PC-9 (cell line): ENCODE measurements around the gene LIMCH1.

Source experiments
- EZH2 ChIP-seq: fragments of 200-600 bp; sonication (generic); IDR thresholded peaks from 2 replicates; pipeline ENCODE4 v1.8.0; 2017; ENCODE audit warnings: antibody characterized with exemption, low read depth
- TF ChIP-seq, protein P1 (sequence below): fragments of 200-600 bp; sonication (generic); conservative IDR thresholded peaks from 2 replicates; pipeline ENCODE4 v1.6.1; 2017; ENCODE audit warnings: mixed run types, antibody characterized with exemption, mild to moderate bottlenecking, moderate library complexity

DNA sequence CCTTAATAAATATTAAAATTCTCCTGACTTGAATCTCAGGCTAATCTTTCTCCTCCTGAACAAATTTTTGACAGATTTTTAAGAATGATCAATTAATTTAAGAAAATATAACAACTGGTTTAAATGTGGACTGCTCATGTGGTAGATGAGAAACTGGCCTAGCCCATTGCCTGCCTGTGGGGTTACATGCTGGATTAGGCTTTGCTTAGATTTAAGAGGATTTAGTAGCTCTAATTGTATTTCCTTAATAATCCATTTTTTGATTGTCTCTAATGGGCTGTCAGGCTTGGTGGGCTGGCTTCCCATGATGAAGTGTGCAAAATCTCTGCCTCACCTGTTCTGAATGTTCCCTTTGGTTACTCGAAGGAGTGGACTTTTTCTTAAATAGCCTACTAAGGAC is 27.8 kb upstream of the LIMCH1 start:
- TF ChIP-seq EZH2, result no peak
- TF ChIP-seq, protein P1, sequence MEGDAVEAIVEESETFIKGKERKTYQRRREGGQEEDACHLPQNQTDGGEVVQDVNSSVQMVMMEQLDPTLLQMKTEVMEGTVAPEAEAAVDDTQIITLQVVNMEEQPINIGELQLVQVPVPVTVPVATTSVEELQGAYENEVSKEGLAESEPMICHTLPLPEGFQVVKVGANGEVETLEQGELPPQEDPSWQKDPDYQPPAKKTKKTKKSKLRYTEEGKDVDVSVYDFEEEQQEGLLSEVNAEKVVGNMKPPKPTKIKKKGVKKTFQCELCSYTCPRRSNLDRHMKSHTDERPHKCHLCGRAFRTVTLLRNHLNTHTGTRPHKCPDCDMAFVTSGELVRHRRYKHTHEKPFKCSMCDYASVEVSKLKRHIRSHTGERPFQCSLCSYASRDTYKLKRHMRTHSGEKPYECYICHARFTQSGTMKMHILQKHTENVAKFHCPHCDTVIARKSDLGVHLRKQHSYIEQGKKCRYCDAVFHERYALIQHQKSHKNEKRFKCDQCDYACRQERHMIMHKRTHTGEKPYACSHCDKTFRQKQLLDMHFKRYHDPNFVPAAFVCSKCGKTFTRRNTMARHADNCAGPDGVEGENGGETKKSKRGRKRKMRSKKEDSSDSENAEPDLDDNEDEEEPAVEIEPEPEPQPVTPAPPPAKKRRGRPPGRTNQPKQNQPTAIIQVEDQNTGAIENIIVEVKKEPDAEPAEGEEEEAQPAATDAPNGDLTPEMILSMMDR, result no peak
